Measurements from ENCODE around the gene EIF3B.
"Not testable (repeated sequence)": the region's sequence is repeated elsewhere in the genome, so short reads cannot be mapped to it uniquely, and the experiment has no call there.

EIF3B gene

DNA sequence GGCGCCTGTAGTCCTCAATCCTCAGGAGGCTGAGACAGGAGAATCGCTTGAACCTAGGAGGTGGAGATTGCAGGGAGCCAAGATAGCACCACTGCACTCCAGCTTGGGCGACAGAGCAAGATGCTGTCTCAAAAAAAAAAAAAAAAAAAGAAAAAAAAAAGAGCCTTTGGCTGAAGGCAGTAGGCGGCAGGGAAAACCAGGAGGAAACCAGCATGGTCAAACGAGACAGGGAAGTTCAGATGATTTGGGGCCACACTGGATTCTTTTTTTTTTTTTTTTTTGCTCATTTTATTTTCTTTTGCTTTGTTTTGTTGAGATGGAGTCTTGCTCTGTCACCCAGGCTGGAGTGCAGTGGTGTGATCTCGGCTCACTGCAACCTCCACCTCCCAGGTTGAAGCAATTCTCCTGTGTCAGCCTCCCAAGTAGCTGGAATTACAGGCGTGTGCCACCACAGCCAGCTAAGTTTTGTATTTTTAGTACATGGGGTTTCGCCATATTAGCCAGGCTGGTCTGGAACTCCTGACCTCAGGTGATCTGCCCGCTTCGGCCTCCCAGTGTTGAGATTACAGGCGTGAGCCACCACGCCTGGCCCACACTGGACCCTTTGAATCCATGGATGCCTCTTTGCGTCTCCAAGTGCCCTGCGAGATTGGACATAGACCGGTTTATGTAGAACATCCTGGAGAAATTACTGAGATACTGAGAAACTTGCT lies 7.1 kb upstream of the EIF3B start:
- not testable (repeated sequence) for DNase-seq (ENCODE audit: low spot score)

DNA sequence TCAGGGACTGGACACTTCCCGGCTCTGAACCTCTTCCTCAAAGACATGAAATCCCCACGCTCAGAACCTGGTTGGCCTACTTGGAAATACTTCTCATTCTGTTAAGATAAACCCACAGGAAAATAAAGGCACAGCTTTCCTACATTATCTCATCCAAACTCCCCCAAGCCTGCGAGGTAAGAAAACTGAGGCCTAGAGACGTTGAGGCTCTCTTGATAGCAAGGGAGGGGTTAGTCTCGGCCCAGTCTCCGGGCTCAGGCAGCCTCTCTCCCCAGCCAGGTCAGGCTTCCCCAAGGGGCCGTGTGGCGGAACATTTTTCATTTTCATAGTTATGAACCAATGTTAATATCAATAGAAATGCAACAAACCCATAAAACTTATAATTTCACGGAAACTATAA lies 4.6 kb upstream of the EIF3B start:
- no peak for DNase-seq (ENCODE audit: low spot score)

DNA sequence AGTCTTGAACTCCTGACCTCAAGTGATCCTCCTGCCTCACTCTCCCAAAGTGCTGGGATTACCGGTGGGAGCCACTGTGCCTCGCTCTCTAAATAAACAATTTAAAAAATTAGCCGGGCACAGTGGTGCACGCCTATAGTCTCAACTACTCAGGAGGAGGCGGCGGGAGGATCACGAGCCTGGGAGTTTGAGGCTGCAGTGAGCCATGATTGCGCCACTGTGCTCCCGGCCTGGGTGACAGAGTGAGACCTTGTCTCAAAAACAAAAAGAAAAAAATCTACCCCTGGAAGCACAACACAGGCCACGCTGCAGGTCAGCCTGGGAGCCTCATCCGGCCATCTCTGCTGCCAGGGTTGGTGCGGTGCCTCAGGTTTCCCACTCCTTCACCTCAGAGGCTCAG lies 3.8 kb upstream of the EIF3B start:
- DNase-seq (ENCODE audit: low spot score), result no peak

DNA sequence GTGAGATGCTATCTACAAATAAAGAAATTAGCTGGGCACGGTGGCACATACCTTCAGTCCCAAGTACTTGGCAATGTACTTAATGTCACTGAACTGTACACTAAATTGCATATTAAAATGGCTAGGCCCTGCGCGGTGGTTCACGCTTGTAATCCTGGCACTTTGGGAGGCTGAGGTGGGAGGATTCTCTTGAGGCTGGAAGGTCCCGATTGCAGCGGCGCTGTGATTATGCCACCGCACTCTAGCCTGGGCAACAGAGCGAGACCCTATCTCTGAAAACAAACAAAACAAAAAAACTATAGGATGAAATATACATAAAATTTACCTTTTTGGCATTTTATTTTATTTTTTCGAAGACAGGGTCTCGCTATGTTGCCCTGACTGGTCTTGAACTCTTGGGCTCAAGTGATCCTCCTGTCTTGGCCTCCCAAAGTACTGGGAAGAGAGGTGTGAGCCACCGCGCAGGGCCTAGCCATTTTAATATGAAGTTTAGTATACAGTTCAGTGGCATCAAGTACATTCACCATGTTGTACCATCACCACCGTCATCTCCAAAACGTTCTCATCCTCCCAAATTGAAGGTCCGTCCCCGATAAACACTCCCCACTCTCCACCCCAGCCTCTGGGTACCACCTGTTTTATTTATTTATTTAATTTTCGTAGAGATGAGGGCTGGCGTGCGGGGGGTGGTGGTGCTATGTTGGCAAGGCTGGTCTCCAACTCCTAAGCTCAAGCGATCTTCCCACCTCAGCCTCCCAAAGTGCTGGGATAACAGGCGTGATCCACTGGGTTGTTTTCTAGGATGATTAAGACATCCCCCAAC lies 1.3 kb upstream of the EIF3B start:
- DNase-seq (ENCODE audit: low spot score), result no peak

DNA sequence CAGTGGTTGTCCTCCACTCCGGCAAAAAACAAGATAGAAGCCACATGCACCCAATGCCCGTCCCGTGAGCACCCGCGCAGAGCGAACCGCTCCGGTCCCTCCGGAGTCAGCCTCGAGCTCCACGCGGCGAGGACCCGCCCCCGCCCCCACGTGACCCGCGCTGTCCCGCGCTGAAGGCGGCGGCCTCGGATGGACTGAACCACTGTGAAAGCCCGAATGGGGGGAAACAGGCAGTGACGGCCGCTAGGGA lies 766 bp upstream of the EIF3B start:
- peak; percentile 93 for DNase-seq (ENCODE audit: low spot score)

DNA sequence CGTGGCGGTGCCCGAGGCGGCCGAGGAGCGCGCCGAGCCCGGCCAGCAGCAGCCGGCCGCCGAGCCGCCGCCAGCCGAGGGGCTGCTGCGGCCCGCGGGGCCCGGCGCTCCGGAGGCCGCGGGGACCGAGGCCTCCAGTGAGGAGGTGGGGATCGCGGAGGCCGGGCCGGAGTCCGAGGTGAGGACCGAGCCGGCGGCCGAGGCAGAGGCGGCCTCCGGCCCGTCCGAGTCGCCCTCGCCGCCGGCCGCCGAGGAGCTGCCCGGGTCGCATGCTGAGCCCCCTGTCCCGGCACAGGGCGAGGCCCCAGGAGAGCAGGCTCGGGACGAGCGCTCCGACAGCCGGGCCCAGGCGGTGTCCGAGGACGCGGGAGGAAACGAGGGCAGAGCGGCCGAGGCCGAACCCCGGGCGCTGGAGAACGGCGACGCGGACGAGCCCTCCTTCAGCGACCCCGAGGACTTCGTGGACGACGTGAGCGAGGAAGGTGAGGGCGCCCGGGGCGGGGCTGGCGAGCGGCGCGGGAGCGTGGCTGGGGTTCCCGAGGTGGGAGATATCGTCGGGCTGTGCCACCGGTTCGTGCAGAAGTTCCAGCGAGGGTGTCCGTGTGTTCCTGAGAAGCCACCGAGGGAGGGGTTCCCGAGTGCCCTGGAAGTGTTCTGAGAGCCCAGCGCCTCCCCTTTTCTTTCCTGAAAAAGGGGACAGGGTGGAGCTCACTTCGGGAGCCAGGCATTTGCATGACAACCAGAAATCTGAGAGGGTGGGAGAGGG lies 495 bp downstream of the EIF3B start:
- DNase-seq (ENCODE audit: low spot score), result peak; percentile 12

DNA sequence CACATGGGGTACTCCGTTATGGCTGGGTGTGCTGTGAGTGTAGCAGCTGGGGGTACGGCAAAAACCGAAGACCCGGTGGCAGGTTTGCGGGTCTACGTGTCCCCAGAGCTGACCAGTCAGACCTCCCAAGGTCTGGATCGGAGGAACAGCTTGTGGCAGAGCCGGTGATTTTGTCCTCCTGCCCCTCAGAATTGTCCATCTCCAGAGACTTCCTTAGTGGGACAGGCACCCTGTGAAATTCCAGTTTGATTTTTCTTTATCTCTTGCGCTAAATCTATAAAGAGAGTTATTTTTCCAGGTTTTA lies 1.0 kb downstream of the EIF3B start:
- no peak for DNase-seq (ENCODE audit: low spot score)

DNA sequence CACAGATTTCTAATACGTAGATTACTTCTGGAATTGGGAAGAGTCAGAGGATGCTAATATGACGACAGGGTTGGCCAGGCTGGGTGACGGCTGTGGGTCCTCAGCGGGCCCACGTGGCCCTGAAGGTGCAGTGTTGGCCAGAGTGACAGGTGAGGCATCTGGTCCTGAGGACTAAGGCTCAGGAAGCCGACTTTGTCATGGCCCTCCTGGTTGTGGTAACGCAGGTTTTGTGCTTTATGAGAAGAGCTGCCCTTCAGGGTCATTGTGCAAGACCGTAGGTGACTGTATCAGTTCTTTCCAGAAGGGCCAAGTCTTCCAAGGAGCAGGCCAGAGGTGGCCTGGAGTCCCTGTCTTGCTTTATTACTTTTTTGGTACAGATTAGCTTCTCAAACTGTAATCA lies 2.5 kb downstream of the EIF3B start:
- DNase-seq (ENCODE audit: low spot score), result no peak

DNA sequence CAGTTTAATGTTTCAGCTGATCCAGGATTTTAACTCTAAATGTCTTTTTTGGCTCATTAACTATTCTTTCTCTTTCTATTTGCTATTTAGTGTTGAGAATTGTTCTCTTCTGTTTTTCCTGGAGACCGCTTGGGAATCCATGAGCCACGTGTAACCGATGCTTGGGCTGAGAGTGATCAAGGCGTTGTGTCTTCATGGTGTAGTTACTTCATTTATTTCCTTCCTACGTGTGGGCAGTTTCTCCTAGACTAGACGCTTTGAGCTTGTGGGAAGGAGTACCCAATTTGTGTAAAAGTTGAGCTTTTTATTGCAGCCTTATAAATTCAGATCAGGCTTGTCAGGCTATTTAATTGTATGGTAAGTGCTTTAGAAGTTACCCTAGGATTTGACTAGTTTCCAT lies 2.9 kb downstream of the EIF3B start:
- no peak for DNase-seq (ENCODE audit: low spot score)

DNA sequence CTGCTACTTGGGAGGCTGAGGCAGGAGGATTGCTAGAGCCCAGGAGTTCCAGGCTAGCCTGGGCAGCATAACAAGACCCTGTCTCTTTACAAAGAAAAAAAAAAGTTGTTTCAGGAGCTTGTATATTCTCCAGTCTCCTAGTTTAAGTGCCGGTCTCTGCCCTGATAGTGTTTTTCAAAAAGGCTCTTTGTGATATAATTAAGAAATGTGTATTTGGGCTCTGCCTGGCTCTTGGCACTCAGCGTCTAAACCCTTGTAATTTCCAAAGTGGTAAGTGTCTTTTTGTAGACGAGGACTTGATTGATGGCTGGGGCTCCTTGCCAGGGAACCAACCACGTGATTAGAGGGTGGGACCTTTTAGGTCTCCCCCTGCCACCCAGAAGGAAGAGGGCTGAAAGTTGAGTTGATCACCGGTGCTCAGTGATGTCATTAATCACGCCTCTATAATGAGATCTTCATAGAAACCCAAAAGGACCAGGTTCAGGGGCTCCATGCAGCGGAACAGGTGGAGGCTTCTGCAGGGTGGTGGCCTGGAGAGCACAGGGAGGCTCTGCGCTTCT lies 4.4 kb downstream of the EIF3B start:
- DNase-seq (ENCODE audit: low spot score), result no peak

DNA sequence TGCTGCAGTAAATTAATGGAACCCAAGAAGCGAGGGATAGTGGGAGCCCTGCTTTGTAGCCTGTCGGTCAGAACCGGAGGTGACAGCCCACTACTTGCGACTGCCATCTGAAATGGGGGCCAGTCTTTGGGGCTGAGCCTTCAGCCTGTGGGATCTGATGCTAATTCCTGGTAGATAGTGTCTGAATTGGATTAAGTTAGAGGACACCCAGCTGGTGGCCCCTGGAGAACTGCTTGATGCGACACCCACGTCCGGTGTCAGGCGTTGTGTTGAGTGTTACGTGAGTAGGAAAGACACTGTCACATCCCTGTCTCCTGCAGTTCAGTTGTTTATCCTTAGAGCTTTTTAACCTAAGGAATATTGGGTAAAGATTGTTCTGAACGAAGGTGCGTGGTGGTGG lies 5.0 kb downstream of the EIF3B start:
- no peak for DNase-seq (ENCODE audit: low spot score)

DNA sequence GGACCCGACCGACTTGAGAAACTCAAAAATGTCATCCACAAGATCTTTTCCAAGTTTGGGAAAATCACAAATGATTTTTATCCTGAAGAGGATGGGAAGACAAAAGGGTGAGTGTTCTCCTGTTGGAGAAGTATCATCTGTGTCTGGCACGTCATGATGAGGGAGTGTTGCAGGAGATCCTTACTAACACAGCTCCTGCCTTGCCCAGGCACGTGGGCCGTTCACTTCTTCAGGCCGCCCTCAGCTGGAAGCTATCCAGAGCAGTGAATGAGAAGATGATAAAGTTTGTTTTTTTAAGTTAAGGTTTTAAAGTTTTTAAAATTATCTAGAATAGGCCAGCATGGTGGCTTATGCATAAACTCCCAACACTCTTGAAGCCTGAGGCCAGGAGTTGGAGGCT lies 6.2 kb downstream of the EIF3B start:
- DNase-seq (ENCODE audit: low spot score), result no peak

DNA sequence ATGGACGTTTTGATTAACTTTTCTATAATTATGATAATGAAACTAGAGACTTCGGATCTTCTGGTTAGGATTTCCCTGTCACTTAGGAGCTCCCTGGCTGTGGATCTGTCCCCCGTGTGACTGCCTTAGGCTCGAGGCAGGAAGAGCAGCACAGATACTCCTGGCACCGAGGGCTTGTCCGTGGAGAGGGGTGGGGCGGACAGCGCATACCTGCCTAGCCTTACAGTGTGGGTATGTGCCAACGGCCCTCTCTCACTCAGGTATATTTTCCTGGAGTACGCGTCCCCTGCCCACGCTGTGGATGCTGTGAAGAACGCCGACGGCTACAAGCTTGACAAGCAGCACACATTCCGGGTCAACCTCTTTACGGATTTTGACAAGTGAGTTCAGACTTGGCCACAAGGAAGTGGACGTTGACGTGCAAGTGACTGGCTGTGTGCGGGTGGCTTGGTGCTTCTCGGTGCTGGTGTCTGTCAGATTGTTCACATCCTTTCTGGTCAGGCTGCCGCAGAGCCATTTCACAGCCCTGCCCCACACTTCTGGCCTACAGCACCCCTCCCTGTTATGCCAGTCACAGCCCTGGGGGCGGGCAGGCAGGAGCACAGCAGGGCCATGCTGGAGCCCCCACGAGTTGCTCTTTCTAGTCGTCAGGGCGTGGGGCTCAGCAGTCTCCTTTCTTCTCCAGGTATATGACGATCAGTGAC lies 7.9 kb downstream of the EIF3B start:
- DNase-seq (ENCODE audit: low spot score), result no peak

DNA sequence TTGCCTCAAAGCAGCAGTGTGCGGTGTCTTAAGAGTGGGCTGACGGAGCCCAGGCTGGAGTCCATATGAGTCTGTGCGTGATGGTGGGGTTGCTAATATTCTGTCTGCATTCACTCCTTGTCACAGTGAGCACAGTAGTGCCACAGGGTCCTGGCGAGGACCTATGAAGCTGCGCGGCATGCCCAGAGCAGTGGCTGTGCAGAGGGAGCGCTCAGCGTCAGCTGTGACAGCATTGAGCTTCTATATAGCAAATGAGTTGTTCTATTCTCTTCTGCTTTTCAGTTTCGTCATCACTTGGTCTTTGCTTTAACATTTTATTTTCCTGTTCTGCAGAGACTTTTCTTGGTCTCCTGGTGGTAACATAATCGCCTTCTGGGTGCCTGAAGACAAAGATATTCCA lies 14.5 kb downstream of the EIF3B start:
- DNase-seq (ENCODE audit: low spot score), result no peak

DNA sequence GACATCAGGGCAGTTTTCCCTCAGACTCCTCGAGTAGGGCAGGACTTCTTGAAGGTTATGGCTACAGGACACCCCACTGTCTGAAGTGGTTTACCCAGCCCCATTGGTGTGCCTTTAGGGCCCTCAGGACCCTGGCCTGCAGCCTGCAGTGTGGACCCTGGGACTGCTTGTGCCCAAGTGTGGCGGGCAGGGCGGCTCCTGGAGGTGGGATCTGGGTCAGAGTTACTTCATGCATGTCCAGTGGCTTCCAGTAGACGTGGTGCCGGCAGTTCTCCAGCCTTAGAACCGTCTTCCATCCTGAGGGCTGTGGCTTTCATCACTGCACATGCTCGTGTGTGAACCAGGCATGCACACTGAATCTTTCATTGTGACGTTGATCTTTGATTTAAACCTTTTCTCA lies 16.7 kb downstream of the EIF3B start:
- DNase-seq (ENCODE audit: low spot score), result no peak

DNA sequence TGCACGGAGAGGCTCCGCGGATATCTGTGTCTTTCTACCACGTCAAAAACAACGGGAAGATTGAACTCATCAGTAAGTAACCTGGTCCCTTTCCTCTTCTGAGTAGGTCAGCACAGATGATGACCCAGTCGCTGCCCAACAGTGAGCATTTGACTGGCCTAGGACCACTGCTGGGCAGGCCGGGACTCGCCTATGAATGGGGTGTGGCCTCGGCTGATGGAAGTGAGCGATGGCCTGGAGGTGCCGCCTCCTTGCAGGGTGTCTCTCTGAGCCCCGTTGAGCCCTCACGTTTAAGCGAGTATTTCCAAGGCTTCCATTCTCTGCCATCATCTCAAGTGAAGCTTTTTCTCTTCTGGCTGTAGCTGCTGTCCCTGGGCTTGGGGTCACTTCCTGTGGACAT lies 18.1 kb downstream of the EIF3B start:
- no peak for DNase-seq (ENCODE audit: low spot score)

DNA sequence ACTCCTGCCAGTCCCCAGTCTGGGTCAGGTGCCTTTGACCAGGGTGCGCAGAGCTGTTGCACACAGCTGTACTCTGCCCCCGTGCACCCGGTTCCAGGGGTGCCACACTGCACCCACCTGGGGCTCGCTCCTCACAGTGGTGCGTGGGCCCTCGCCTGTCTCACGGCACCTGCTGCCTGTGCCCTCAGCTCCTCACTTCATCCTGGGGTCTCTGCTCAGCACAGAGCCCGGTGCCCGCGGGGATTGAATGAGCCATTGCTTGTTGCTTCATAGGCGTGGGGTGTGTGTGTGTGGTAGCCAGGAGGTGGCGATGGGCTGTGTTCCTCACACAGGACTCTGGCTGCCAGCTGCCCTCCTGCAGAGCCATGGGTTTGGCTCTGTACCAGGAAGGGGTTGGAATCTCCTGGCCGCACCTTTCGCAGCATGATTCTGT lies 18.5 kb downstream of the EIF3B start:
- no peak for DNase-seq (ENCODE audit: low spot score)

DNA sequence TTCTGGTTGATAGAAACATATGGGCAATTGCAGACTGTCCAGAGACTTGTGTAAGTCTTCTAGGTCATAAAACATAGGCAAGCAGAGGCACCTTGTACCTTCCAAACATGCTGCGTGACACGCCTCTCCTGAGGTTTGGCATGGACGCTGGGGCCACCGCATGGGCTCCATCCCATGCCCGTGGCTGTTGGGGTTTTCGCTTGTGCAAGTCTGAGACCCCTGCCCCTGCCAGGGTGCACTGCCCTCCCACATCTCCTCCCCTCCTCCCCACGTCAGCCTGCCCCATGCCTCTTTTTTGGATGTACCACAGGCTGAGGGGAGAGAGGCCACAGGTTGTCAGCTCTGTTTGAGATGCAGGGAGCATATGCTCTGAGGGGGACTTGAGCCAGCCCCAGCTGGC lies 19.0 kb downstream of the EIF3B start:
- no peak for DNase-seq (ENCODE audit: low spot score)

DNA sequence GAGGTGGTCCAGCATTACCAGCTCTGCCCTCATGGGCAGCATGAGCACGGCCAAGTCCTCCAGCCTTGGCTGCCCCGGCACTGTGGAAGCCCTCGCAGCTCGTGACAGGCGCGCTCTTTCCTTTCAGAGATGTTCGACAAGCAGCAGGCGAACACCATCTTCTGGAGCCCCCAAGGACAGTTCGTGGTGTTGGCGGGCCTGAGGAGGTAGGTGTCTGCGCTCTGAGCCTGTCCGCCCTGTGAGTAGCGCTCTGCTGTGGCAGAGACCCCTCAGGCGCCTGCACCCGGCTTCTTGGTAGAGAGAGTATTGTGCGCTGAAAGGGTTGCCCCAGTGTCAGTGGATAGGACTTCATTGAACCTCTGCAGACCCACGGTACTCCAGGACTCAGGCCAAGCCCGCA lies 19.8 kb downstream of the EIF3B start:
- no peak for DNase-seq (ENCODE audit: low spot score)

DNA sequence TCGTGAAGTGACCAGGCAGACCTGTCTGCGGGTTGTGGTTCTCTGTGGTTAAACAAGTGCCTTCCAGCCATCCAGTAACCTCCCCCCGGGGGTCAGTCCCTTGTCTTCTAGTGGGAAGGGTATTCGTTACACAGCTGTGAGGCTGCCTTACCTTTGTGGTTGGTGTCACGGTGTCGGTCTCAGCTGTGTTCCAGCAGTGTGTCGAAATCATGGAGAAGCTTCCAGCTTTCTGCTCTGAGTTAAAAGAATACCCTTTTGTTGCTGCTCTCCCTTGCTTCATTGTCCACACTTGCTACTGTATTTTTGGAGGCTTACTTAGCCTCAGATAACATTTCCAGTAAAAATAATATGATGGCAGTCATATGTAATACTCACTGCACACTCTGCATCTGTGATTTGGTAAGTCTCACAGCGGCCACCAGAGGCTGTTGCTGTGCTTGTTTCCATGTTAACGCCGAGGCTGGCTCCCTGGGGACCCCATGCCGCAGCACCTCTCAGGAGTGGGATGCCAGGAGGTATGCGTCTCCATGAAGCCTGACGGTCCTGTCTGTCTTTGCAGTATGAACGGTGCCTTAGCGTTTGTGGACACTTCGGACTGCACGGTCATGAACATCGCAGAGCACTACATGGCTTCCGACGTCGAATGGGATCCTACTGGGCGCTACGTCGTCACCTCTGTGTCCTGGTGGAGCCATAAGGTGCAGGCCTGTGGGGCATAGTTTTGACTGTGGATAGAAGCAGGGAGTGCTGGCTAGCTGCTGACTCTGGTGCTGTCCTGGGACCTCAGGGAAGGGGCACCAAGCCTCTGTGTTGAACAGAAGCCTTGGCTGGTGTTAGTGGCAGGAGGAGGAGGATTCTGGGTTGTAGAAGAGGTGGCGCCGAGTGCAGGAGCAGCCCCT lies 20.5 kb downstream of the EIF3B start:
- DNase-seq (ENCODE audit: low spot score), result no peak

DNA sequence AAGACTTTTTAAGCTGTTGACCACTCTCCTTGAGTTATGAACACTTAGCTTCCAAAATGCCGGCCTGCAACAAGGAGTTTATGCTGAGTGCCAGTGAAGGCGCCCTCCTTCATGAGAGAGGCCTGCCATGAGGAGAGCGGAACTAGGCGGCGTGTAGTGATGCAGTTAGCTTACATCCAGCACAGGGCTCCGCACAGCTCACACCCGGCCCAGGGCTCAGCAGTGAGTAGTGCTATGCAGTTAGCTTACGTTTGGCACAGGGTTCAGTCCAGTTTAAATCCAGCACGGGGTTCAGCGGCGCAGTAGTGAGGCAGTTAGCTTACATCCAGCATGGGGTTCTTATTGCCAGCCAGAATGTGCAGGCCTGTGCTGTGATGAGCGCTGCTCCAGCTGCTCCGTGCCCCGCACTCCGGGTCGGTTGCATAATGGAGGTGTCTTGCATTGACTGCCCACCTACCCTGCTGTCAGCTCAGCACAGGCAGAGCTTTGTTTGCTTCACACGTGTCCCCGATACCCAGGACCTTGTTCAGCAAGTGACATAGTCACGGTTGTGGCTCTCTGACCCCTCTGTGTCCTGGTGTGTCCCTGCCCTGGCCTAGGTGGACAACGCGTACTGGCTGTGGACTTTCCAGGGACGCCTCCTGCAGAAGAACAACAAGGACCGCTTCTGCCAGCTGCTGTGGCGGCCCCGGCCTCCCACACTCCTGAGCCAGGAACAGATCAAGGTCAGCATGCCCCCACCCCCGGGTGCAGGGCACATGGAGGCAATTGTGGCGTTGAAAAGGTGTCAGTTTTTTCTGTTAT lies 21.9 kb downstream of the EIF3B start:
- no peak for DNase-seq (ENCODE audit: low spot score)
